Measurements from ENCODE around the gene TMED9.

TMED9 gene

DNA sequence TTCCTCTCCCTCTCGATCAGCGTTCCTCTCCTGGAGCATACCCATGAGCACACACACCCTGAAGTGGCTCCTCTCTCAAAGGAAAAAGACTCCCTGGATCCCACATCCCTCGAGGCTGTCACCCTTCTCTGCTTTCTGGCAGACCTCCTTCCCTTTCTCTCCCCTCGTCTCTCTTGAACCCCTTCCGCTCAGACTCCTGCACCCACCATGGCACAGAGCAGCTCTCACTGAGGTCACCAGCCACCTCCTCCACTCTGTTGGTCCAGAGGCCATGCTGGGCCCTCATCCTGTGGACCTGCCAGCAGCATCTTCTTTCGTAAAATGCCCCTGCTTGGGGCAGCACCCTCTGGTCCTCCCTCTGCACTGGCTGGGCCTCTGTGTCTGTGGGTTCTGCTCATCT is 13.7 kb downstream of the TMED9 start:
- TF ChIP-seq, protein P1, sequence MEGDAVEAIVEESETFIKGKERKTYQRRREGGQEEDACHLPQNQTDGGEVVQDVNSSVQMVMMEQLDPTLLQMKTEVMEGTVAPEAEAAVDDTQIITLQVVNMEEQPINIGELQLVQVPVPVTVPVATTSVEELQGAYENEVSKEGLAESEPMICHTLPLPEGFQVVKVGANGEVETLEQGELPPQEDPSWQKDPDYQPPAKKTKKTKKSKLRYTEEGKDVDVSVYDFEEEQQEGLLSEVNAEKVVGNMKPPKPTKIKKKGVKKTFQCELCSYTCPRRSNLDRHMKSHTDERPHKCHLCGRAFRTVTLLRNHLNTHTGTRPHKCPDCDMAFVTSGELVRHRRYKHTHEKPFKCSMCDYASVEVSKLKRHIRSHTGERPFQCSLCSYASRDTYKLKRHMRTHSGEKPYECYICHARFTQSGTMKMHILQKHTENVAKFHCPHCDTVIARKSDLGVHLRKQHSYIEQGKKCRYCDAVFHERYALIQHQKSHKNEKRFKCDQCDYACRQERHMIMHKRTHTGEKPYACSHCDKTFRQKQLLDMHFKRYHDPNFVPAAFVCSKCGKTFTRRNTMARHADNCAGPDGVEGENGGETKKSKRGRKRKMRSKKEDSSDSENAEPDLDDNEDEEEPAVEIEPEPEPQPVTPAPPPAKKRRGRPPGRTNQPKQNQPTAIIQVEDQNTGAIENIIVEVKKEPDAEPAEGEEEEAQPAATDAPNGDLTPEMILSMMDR (conservative IDR thresholded peaks at IDR 0.05) = no peak
- no peak for TF ChIP-seq ZFX (IDR thresholded peaks at IDR 0.05)
- H3K27ac ChIP-seq = no peak overlapping the region

DNA sequence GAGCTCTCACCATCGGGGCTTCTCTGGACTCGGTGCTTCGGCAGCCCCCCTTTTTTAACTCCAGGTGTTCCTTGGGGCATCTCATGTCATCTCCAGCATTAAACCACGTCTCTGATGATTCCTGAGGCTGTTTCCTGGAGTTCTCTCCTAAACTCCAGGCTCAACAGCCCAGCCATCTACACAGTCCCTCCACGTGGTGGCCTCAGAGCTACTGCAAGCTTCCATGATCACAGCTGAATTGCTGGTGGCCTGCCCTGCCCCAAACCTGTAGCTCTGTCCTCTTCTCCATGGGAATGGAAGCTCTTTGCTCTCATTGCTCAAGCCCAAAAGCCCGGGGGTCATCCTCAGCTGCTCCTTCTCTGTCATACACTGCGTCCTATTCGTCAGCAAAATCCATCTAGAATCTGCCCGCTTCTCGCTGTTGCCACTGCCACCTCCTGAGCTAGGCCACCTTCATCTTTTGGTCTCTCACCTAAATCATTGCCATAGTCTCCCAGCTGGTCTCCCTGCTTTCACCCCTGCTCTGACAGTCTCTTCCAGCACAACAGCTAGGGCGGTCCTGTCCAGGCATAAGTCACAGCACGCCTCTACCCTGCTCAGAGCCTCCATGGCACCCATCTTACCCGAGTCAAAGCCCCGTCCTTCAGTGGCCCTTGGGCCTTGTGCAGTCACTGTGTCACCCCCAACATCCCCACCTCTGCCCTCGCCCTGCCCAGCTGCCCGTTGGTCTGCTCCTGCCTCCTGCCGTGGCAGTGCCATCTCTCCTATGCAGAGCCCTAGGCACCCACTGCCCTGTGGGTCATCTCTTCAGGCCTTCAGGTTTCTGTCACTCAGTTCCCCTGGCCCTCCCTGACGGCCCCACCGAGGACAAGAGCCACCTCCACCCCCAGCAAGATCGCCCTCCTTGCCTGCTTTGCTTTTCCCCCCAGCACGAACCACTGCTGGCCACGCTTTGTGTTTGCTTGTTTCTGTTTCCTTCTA is 14.4 kb downstream of the TMED9 start:
- H3K27ac ChIP-seq = no peak overlapping the region
- TF ChIP-seq ZFX (IDR thresholded peaks at IDR 0.05) = no peak
- TF ChIP-seq, protein P1 (conservative IDR thresholded peaks at IDR 0.05) = no peak

DNA sequence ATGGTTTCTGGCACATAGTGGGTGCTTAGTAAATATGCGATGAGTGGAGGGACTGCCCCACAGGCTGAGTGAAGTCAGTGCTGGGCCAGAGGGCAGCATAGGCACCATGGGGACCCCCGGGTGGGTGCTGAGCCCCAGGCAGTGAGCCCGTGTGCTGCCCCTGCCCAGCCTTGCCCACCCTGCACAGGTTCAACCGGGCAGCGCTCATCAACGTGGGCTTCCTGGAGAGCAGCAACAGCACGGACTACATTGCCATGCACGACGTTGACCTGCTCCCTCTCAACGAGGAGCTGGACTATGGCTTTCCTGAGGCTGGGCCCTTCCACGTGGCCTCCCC is 15.1 kb downstream of the TMED9 start:
- no peak for TF ChIP-seq ZFX (IDR thresholded peaks at IDR 0.05)
- TF ChIP-seq, protein P1 (conservative IDR thresholded peaks at IDR 0.05) = no peak
- H3K27ac ChIP-seq = no peak overlapping the region

DNA sequence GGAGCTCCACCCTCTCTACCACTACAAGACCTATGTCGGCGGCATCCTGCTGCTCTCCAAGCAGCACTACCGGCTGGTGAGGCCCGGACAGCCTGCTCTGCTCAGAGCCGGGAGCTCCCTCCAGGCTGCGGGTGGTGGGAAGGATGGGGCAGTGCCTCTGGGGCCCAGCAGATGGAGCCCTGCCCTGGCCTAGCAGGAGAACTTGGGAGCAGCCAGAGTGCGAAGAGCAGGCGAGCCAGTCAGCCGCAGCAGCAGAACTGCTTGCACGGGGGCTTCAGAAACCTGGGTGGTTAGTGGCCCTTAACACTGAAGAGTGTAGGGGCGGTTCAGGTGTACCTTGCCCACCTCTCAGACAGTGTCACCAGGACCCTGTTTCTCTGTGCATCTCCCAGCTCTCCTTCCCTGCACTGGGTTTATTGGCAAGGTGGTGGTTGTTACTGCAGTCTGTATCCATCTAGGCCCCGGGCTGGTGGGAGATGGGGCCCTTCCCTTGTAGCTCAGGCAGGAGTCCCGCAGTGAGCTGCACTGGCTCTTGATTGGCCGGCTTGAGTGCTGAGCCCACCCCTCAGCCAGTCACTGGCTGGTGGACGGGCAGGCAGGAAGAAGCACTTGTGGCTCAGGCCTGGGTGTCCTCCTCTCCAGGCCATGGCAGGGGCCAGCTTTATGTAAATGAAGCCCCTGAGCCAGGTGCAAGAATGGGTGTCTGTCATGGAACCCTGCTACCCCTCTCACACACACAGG is 15.6 kb downstream of the TMED9 start:
- H3K27ac ChIP-seq = no peak overlapping the region

DNA sequence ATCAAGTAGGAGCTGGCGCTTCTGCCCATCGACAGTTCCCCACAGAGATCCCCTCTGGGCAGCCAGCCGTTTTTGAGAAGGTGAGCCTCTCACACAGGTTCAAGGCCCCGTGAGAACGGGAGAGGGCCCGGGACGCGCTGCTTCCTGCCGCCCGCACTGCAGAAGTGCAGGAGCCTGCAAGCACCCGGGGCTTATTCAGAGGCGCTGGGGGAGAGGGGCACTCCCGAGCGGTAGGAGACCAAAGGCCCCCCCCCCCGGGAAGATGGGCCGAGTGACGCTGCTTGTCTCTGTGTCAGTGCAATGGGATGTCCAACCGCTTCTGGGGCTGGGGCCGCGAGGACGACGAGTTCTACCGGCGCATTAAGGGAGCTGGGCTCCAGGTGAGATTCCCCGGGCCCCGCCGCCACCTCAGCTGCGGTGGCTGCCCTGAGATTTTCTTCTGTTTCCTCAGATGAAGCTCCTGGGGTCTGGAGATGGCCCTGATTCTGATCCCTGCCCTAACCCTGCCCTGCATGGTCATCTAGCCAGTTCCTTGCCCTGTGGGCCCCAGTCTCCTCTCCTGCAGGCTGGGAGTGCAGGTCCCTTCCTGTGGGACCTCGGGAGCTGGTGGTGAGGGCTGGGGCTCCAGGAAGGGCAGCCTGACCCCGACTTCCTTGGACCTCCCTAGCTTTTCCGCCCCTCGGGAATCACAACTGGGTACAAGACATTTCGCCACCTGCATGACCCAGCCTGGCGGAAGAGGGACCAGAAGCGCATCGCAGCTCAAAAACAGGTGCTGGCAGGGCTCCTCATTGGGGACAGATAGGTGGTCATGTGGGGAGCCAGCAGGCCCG is 16.5 kb downstream of the TMED9 start:
- TF ChIP-seq, protein P1 (conservative IDR thresholded peaks at IDR 0.05) = no peak
- TF ChIP-seq ZFX (IDR thresholded peaks at IDR 0.05) = no peak

More for the DNA sequence above, 15.6 kb downstream of the TMED9 start:
- no peak for TF ChIP-seq ZFX (IDR thresholded peaks at IDR 0.05)
- TF ChIP-seq, protein P1 (conservative IDR thresholded peaks at IDR 0.05) = peak; percentile 96

DNA sequence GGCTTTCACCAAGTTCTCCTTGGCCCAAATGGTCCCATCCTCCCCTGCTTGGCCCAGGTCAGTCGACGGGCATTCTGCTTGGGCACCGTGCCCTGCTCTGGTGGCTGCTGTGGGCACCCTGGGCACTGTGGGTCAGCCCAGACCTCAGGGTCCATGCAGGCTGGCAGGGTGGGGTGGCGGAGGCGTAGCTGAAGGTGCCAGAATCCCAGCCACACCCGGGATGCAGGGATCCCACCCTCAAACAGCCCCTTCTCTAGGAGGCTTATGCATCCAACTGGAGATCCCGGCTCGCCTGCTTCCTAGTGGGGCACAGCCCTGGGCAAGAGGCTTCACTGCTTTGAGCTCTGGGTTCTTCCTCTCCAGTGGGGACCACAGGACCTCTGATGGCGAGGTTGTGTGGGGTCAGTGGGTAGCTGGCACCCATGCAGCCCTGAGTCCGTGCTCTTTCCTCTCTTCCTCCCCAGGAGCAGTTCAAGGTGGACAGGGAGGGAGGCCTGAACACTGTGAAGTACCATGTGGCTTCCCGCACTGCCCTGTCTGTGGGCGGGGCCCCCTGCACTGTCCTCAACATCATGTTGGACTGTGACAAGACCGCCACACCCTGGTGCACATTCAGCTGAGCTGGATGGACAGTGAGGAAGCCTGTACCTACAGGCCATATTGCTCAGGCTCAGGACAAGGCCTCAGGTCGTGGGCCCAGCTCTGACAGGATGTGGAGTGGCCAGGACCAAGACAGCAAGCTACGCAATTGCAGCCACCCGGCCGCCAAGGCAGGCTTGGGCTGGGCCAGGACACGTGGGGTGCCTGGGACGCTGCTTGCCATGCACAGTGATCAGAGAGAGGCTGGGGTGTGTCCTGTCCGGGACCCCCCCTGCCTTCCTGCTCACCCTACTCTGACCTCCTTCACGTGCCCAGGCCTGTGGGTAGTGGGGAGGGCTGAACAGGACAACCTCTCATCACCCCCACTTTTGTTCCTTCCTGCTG is 17.4 kb downstream of the TMED9 start:
- TF ChIP-seq, protein P1 (conservative IDR thresholded peaks at IDR 0.05) = no peak
- TF ChIP-seq ZFX (IDR thresholded peaks at IDR 0.05) = no peak
- no peak overlapping the region for H3K27ac ChIP-seq

More for the DNA sequence above, 16.5 kb downstream of the TMED9 start:
- no peak overlapping the region for H3K27ac ChIP-seq
